Right ventricle myocardium inferior (tissue), 1 donor: ENCODE results near the gene BTRC. TPM values are rescaled to one million over a fixed set of nuclear protein-coding genes. Genes with fewer than 3 reads are reported as not detected.
"Not testable (repeated sequence)": the region's sequence is repeated elsewhere in the genome, so short reads cannot be mapped to it uniquely, and the experiment has no call there.

Source experiments
- ATAC-seq: fragments of 200-7000 bp; cut with Tn5 transposase; one replicate; pipeline ENCODE4 v1.9.1; 2020; ENCODE audit warnings: mild to moderate bottlenecking, moderate library complexity
- DNase-seq: peaks from one replicate; pipeline ENCODE4 v3.0.0; 2021; ENCODE audit errors: missing footprints
- intact Hi-C: fragments of 100-400 bp; cut with DNase I; formaldehyde crosslinking; loops from one replicate; pipeline ENCODE4 v1.11.0; 2022
- microRNA-seq: library from miRNA; unstranded; fragments of <30 nt; microRNA quantifications from one replicate; pipeline ENCODE4 v1.2.0, GENCODE V29; 2020
- total RNA-seq: library from RNA; stranded (reverse); fragmentation: NEBNext Ultra II Directional; extraction: Animal tissue kit (Norgen Biotek cat#: 25700); gene quantifications from one replicate; pipeline ENCODE4 v1.2.1, GENCODE V29; 2021
- donor health status: DM: no; HTN: yes; CAD: no; lungs with severe emphysema.

BTRC gene
- total RNA-seq, 1 donor from 2014 or later: 30.9 TPM

- ATAC-seq (no peak), DNase-seq (no peak)
- intact Hi-C loops: no loop called here
These were observed 226.8 kb downstream of the BTRC start for GRCh38 chr10:101580486-101581399.

DNA sequence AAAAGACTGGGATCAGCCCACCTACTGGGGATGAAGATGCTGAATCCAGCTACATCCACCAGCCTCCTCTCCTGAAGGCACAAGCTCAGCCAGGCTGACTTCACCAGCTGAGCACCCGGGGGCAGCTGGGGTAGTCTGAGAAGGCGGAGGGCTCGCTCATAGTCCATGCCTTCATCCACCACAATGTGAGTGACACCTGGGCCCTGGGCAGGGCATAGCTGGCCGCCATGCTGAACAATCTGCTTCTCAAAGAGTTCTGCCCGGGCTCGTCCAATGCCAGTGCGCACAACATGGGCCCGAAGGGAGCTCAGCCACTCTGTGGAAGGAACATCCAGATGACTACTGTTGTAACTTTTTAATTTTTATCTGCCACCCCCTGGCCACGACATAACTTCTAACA lies 231.9 kb downstream of the BTRC start:
- peak; percentile 37 for DNase-seq
- no peak for ATAC-seq
- intact Hi-C loops: no loop called here

DNA sequence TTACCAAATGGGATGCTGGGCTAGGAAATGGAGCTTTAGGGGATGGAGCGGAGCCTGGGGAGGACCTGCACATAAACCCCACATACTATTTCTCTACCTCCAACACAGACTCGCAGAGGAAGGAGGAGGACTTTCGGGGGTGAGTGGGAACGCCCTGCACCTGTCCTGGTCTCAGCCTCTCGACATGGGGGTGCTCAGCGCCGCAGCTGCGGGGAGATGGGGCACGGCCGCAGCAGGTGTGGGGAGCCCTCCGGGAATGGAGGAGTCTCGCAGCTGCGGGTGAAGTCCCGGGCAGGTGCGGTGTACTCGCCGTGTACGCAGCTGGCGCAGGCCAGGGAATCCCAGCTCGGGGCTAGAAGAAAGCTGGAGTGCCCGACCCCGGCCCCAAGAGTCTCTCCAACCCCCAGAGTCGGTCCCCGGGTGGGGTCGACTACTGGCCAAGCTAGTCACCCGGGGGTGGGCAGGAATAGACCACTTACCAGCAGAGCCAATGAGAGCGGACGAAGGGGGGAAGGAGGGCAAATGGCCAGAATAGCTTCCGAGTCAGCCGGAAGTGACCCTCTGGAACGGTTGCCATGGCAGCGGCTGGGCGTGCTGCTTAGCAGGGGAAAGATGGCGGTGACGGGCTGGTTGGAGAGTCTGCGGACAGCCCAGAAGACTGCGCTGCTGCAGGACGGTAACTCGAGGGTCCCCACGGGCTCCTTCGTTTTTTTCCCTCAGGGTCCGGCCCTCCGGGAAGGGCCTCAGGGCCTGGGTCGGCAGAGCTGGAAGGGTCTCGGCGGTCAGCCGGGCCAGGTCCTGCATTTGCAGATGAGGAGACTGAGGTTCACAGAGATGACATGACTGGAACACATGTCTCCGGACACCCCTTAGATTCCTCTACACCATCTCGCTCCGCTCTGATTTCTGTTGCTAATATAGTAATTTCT lies 234.0 kb downstream of the BTRC start, which contains the start of the genes DPCD and POLL:
Gene DPCD (plus strand): TSS at position 597 of the 929 bp plus-strand sequence. CDS start 16 bp downstream, at position 613.
Gene POLL (minus strand): TSS at position 533 of the 929 bp plus-strand sequence. CDS start 897 bp downstream, outside the sequence.
- intact Hi-C loops: no loop called here
- ATAC-seq: peak; percentile 94
- peak; percentile 99 for DNase-seq

DNA sequence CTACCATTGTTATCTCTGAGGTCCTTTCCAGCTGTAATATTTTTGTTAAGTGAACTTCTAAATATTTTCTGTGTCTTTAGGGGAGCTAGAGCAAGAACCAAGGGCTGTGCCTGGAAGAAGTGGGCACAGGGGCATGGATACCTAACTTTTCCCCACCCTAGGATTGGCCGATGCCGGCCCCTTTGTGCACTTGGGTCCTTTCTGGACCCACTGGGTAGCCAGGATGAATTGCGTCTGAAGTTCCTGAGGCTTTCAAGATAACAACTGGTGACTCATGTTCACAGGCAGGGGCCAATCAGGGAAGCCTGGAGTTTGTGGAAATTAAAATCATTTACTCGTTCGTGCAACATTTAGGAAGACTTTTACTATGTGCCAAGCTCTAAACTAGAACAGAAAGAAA lies 234.9 kb downstream of the BTRC start:
- ATAC-seq (no peak), DNase-seq (no peak)
- intact Hi-C loops: no loop called here

DNA sequence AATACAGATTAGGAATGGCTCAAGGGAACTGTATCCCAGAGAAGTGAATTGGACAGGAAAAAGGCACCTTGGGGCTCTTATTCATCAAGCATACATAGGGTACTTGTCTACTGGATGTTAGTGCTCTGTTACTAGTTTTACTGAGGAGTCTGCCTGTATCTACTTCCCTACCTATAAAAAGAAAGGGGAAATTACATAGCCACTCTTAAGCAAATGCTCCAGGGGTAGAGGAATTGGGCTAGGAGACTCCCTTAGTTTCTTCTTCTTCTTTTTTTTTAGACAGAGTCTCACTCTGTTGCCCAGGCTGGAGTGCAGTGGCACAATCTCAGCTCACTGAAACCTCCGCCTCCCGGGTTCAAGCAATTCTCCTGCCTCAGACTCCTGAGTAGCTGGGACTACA lies 239.4 kb downstream of the BTRC start:
- ATAC-seq, DNase-seq, intact Hi-C loops: not testable (repeated sequence)

DNA sequence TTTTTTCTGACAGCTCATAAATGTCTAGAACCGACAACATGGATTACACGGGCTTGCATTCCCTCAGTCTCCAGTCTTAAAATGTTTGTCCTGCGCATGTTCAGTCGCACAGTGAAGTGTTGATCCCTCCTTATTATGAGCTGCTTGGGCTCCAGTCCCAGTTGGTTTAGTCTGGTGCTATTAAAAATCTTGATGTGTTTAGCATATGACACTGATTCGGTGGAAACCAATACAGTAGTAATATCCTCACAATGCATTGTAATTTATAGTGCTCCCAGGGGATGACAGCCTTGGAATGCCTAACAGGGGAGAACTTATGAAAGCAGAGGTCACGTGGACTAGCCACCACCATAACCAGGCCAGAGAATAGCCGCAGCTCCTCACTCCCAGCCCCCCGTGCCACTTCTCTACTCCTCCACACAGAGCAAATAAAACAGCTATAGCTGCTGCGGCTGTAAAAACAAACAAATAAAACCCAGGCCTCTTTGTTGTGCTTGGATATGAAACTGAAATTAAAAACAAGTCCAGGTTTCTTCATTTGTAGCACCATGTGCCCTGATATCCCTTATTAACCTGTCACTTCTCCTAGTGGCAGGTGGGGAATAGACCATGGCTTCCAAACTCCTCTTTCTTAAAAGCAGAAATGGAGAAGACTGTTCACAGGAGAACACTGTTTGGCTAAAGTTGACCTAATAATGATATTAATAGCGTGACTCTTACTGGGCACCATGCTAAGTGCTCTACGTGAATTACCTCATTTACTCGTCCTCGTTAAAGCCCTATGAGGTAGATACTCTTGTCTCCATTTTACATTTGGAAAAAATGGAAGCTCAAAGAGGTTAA lies 241.8 kb downstream of the BTRC start:
- DNase-seq: no peak
- intact Hi-C loops: no loop called here
- ATAC-seq: peak; percentile 57

DNA sequence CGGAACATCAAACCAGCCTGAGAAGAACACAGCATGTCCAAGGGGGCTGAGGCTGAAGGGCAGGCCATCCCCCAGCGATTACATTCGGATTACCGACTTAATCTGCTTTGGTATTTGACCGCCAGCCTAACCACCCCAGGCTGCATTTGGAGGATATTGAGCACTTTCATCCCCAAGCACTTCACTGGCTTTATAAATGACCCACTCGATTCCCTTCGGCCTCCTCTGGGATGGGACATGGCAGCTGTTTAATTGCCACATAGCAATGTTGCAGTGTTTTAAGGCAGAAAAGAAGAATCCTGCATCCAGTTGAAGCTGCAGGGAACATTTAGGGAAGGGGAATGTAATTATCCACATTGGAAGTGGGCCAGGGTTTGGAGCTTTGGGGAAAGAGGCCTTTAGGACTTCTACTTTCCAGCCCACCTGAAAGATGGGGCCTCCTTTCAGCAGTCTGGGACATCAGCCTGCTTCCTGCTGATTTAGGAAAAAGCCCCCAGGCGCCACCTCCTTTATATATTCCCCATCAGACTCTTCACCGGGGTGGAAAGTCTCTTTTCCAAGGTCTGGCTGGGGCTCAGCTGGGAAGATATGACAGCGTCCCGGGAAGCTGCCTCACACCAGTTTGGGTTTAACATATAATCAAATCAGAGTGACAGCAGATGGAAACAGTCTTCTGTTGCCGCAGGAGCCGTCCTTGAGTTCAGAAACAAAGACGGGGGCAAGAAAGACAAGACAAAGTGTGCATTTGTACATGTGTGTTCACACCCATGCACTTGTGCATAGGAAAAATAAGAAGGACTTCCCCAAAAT lies 243.3 kb downstream of the BTRC start:
- ATAC-seq (no peak), DNase-seq (no peak)
- intact Hi-C loops: no loop called here

DNA sequence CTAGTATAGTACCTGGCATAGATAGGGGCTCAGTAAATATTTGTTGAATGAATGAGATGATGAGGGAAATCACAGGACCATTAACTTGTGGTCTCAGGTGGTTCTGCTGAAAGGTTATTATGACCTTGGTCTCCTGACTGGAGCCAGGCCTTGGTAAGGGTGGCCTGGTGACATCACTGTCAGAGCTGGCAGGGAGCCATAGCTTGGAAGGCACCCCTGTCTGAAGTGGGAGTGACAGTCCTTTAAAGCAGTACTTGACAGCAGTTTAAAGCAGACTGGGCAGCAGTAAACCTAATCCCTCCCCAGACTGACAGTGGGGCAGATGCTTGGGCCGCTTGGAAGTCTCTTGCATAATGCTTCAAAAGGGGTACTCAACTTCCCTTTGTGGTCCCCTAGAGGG lies 247.6 kb downstream of the BTRC start:
- ATAC-seq: peak; percentile 56
- intact Hi-C loops: loop anchor here (10.0 kb wide), 1 partner anchor 93 kb away; the partner anchor contains the start of gene FBXW4
- DNase-seq: no peak

DNA sequence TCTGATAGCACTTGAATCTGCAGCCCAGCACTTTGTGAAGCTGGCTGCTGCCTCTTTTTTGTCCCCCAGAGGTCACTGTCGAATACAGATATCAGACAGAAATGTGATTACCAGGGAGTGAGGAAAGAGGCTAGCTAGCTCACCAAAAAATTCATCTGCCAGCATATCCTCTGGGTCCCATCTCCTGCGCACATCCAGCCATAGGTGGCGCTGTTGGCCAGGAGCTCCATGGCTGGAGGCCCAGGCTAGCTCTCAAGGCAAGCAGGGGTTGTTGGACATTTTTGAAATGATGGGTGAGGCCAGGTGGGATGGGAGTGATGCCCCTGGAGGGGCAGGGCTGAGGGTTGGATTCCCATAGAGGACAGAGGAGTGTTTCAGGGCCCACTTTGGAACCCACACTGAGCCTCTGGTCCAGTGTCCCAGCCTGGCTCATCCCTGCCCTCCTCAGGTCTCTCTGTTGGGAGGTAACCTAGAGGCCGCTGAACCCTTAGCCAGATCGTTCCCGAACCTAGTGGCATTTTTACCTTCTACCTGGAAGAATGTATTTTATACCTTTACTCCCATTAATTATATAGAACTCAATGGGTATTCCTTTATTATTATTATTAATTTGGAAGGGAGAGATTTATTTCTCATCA lies 248.9 kb downstream of the BTRC start:
- intact Hi-C loops: loop anchor here (1.0 to 10.0 kb wide), 2 partner anchors 92 to 177 kb away; partner anchors contain the start of gene FBXW4
- ATAC-seq (peak; percentile 80), DNase-seq (peak; percentile 82)

Small RNA genes within 50 kb of the gene (microRNA-seq; reads per million reads assigned to microRNA genes)
- gene MIR3158-1: not detected
- not detected for gene MIR3158-2

Other genes starting within 250 kb of the BTRC start
- gene TLX1, start 222.9 kb upstream of the BTRC start, total RNA-seq: not detected
- not detected for gene LBX1, start 124.7 kb upstream of the BTRC start, total RNA-seq
- 17.4 TPM for gene POLL, start 234.1 kb downstream of the BTRC start, total RNA-seq
- gene DPCD, start 234.2 kb downstream of the BTRC start, total RNA-seq: 21.5 TPM